Fibroblast of the aortic adventitia (primary cell): Measurements from ENCODE around the gene SPHKAP. TPM values are rescaled to one million over a fixed set of nuclear protein-coding genes. Genes with fewer than 3 reads are reported as not detected.
"Not testable (repeated sequence)": the region's sequence is repeated elsewhere in the genome, so short reads cannot be mapped to it uniquely, and the experiment has no call there.

Experiments
- DNase-seq: peaks from one replicate; pipeline ENCODE4 v3.0.0-alpha.2; 2010; ENCODE audit warnings: low read depth
- H3K4me3 ChIP-seq: 2 replicates; pipeline ENCODE4 v1.5.1; 2011; ENCODE audit warnings: low read depth, mild to moderate bottlenecking, control low read depth, low read length, moderate library complexity
- CTCF ChIP-seq: IDR thresholded peaks from 2 replicates; pipeline ENCODE4 v1.5.1; 2011; ENCODE audit warnings: mild to moderate bottlenecking, low read length, control low read depth, inconsistent platforms; ENCODE audit not compliant: insufficient read depth
- total RNA-seq: library from RNA; depleted of rRNA; stranded (reverse); fragments of >200 nt; gene quantifications from 2 replicates; pipeline ENCODE4 v1.2.3, GENCODE V29; 2012; ENCODE audit warnings: low replicate concordance

The SPHKAP gene, protein sequence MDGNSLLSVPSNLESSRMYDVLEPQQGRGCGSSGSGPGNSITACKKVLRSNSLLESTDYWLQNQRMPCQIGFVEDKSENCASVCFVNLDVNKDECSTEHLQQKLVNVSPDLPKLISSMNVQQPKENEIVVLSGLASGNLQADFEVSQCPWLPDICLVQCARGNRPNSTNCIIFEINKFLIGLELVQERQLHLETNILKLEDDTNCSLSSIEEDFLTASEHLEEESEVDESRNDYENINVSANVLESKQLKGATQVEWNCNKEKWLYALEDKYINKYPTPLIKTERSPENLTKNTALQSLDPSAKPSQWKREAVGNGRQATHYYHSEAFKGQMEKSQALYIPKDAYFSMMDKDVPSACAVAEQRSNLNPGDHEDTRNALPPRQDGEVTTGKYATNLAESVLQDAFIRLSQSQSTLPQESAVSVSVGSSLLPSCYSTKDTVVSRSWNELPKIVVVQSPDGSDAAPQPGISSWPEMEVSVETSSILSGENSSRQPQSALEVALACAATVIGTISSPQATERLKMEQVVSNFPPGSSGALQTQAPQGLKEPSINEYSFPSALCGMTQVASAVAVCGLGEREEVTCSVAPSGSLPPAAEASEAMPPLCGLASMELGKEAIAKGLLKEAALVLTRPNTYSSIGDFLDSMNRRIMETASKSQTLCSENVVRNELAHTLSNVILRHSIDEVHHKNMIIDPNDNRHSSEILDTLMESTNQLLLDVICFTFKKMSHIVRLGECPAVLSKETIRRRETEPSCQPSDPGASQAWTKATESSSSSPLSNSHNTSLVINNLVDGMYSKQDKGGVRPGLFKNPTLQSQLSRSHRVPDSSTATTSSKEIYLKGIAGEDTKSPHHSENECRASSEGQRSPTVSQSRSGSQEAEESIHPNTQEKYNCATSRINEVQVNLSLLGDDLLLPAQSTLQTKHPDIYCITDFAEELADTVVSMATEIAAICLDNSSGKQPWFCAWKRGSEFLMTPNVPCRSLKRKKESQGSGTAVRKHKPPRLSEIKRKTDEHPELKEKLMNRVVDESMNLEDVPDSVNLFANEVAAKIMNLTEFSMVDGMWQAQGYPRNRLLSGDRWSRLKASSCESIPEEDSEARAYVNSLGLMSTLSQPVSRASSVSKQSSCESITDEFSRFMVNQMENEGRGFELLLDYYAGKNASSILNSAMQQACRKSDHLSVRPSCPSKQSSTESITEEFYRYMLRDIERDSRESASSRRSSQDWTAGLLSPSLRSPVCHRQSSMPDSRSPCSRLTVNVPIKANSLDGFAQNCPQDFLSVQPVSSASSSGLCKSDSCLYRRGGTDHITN (N-terminal part only)
- 0.09 TPM in 1 of 2 replicates, not detected in the other for total RNA-seq

DNA sequence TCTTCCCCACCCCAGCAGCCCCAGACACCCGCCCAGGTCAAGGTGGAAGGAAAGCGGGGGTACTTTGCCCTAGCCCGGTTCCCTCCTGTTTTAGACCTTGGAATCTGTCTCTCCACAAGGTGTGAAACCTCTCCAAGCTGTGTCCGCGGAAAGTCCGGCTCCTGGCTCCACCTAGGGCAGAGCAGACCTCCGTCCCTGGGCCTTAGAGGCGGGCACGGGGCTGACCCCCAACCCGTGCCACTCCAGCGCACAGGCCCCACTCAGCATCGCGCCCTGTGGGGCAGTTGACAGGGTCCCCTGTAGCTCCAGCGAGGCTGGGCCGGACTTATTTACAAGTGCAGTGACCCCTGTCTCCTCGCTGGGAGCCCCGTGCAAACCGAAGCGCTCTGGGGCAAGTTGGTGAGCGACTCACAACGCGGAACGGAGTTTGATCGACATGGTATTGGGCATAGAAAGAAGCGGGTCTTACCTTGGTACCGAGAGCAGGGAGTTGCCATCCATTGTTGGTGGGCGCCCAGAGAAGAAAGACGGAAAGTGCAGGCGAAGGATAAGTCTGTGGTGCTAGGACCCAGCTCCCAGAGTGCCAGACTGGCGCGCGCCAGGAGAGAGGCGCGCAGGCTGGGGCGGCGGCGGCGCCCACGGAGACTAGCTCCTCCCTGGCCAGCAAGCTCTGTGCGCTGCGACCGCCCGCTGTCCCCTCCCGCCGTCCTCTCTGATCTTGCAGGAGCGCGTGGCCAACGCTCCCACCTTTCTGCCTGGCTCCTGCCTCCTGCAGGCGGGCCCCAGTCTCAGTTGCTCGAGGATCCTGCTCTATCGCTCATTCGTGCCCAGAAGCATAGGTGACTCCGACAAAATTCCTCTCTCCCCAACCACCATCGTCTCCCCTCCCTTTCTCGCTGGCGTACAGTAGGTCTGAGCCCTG is at the start of gene SPHKAP:
SPHKAP (minus strand) TSS at position 590 of the 922 bp plus-strand sequence; CDS start at position 501, 89 bp downstream.
- no peak within 1 kb of the TSS for H3K4me3 ChIP-seq
- TF ChIP-seq CTCF: no peak
- DNase-seq: no peak

GRCh38 chr2:228227466-228227865 is 46.0 kb upstream of the SPHKAP start:
- no peak overlapping the region for H3K4me3 ChIP-seq
- no peak for TF ChIP-seq CTCF
- DNase-seq: no peak

- TF ChIP-seq CTCF: no peak
- no peak overlapping the region for H3K4me3 ChIP-seq
- no peak for DNase-seq
Observed at GRCh38 chr2:228224410-228224809, 42.9 kb upstream of the SPHKAP start.

DNA sequence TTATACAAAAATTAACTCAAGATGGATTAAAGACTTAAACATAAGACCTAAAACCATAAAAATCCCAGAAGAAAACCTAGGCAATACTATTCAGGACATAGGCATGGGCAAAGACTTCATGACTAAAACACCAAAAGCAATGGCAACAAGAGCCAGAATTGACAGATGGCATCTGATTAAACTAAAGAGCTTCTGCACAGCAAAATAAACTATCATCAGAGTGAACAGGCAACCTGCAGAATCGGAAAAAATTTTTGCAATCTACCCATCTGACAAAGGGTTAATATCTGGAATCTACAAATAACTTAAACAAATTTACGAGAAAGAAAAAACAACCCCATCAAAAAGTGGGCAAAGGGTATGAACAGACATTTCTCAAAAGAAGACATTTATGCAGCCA is 37.1 kb upstream of the SPHKAP start:
- DNase-seq, H3K4me3 ChIP-seq: not testable (repeated sequence)

GRCh38 chr2:228197504-228197903 is 16.0 kb upstream of the SPHKAP start:
- no peak for TF ChIP-seq CTCF
- H3K4me3 ChIP-seq: no peak overlapping the region
- no peak for DNase-seq

- TF ChIP-seq CTCF: no peak
- no peak overlapping the region for H3K4me3 ChIP-seq
- DNase-seq: no peak
Observed at GRCh38 chr2:228180181-228181097, 1.0 kb downstream of the SPHKAP start.
